Epithelial cell of proximal tubule (primary cell): ENCODE data around the gene KRTAP10-4. TPM values are rescaled to one million over a fixed set of nuclear protein-coding genes. Genes with fewer than 3 reads are reported as not detected.

ENCODE experiments used
- DNase-seq: peaks from one replicate; pipeline ENCODE4 v3.0.0-alpha.2; 2011; ENCODE audit warnings: low read depth
- H3K4me3 ChIP-seq: 2 replicates; pipeline ENCODE4 v1.5.1; 2011; ENCODE audit warnings: low read depth, mild to moderate bottlenecking, low read length
- CTCF ChIP-seq: conservative IDR thresholded peaks from 2 replicates; pipeline ENCODE4 v1.5.1; 2012; ENCODE audit warnings: low read depth, mild to moderate bottlenecking, low read length
- total RNA-seq: library from RNA; depleted of rRNA; stranded (reverse); fragments of >200 nt; gene quantifications from 2 replicates; pipeline ENCODE4 v1.2.3, GENCODE V29; 2015

The KRTAP10-4 gene
- total RNA-seq, 1 donor from 2014 or later: not detected

- DNase-seq: no peak
- H3K4me3 ChIP-seq: no peak overlapping the region
- TF ChIP-seq CTCF: no peak
These were observed 2.2 kb upstream of the KRTAP10-4 start for GRCh38 chr21:44571296-44571695.

GRCh38 chr21:44571844-44572782 is 1.4 kb upstream of the KRTAP10-4 start:
- no peak for DNase-seq

GRCh38 chr21:44572959-44573583 is 458 bp upstream of the KRTAP10-4 start:
- no peak for TF ChIP-seq CTCF
- H3K4me3 ChIP-seq: no peak overlapping the region
- DNase-seq: no peak

More at GRCh38 chr21:44571844-44572782, 1.4 kb upstream of the KRTAP10-4 start:
- TF ChIP-seq CTCF: no peak
- H3K4me3 ChIP-seq: no peak overlapping the region

GRCh38 chr21:44574457-44575306 is 1.2 kb downstream of the KRTAP10-4 start:
- no peak for TF ChIP-seq CTCF
- H3K4me3 ChIP-seq: no peak overlapping the region
- no peak for DNase-seq

- no peak for TF ChIP-seq CTCF
- DNase-seq: no peak
- no peak overlapping the region for H3K4me3 ChIP-seq
These were observed 1.9 kb downstream of the KRTAP10-4 start for GRCh38 chr21:44575307-44576024.

GRCh38 chr21:44576025-44576420 is 2.5 kb downstream of the KRTAP10-4 start:
- no peak overlapping the region for H3K4me3 ChIP-seq
- TF ChIP-seq CTCF: no peak
- DNase-seq: no peak
